ENCODE data around the gene TGFBR3L.

Gene TGFBR3L

GRCh38 chr19:7961920-7962626 is 47.4 kb downstream of the TGFBR3L start:
- no peak for DNase-seq

- DNase-seq = no peak
These were observed 48.1 kb downstream of the TGFBR3L start for GRCh38 chr19:7962644-7963268.

GRCh38 chr19:7963566-7963965 is 48.9 kb downstream of the TGFBR3L start:
- DNase-seq = no peak

GRCh38 chr19:7965259-7965841 is 50.7 kb downstream of the TGFBR3L start:
- no peak for DNase-seq

- no peak for DNase-seq
These were observed 51.5 kb downstream of the TGFBR3L start for GRCh38 chr19:7965921-7966665.

DNA sequence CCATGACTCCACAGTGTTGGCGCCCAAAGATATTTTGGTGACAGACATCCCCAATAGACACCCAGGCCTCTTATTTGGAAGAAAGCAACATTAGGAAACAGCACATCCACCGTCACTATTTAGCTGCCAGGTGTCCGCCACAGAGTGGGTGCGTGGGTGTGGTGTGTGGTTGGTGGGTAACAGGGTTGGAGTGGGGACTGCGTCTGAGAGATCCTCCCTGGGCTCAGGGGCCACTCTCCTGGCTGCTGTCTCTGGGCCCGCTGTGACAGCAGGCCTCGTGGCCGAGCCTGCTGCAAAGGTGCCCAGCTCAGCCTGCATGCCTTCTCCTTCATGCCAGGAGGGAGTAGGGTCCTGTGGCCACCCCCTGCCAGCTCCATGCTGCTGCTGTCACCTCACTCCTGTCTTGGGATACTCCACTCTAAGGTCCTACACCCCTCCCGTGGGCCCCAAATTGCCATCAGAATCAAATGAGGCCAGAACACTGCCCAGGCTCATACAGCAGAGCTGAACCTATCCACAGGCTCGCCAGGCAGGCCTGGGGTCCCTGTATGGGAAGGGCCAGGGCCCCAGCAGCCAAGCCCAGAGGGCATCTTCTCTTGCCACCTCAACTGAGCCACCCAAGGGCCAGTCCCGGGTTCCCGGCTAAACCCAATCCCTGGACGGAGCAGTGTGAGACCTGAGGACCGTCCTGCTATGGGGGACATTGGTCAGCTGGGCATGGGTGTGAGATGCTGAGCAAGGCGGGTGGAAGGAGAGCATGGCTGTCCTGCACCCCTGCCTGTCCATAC is 53.6 kb downstream of the TGFBR3L start:
- no peak for DNase-seq
